LNCaP clone FGC (cell line): ENCODE results near the gene MYH15.

Experiments
- DNase-seq: peaks from one replicate; pipeline ENCODE4 v3.0.0-alpha.2; 2011; ENCODE audit warnings: low read depth
- H3K4me3 ChIP-seq: 2 replicates; pipeline ENCODE4 v1.5.1; 2011; ENCODE audit warnings: mild to moderate bottlenecking, low read depth, low read length, control low read depth
- TF ChIP-seq, protein P1 (sequence below): IDR thresholded peaks from 2 replicates; pipeline ENCODE4 v1.5.1; 2012; ENCODE audit warnings: mild to moderate bottlenecking; ENCODE audit not compliant: control insufficient read depth, insufficient read depth; ENCODE audit errors: extremely low read depth

The MYH15 gene

GRCh38 chr3:108406661-108407206 lies 103.7 kb downstream of the MYH15 start:
- no peak overlapping the region for H3K4me3 ChIP-seq
- TF ChIP-seq, protein P1, sequence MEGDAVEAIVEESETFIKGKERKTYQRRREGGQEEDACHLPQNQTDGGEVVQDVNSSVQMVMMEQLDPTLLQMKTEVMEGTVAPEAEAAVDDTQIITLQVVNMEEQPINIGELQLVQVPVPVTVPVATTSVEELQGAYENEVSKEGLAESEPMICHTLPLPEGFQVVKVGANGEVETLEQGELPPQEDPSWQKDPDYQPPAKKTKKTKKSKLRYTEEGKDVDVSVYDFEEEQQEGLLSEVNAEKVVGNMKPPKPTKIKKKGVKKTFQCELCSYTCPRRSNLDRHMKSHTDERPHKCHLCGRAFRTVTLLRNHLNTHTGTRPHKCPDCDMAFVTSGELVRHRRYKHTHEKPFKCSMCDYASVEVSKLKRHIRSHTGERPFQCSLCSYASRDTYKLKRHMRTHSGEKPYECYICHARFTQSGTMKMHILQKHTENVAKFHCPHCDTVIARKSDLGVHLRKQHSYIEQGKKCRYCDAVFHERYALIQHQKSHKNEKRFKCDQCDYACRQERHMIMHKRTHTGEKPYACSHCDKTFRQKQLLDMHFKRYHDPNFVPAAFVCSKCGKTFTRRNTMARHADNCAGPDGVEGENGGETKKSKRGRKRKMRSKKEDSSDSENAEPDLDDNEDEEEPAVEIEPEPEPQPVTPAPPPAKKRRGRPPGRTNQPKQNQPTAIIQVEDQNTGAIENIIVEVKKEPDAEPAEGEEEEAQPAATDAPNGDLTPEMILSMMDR: peak; percentile 70
- DNase-seq: peak; percentile 87

DNA sequence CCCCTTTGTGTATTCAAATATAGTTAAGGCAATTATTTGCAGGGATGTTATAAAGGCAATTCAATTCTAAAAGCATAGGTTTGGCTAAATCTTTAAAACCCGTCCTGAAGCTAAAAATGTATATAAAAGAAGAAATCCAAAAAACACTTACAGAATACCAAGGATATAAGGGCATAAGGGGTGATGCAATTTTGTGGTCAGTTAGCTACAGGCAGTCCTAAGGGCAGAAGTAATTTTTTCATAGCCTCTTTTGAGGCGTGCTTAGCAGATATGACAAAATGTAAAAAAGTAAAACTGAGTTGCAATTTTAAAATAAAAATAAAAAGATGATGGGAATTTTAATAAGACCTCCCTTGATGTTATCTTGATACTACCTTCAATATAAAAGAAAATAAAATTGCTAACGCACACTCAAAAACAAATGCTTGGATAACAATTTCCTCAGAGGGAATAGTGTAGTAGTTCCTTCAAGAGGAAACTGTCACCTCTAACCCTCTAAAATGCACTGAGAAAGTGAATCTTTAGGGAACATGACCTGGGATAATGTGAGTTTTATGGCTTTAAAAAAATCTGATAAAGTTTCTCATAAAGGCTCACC lies 104.2 kb downstream of the MYH15 start:
- no peak for DNase-seq
- TF ChIP-seq, protein P1: no peak
- H3K4me3 ChIP-seq: no peak overlapping the region

DNA sequence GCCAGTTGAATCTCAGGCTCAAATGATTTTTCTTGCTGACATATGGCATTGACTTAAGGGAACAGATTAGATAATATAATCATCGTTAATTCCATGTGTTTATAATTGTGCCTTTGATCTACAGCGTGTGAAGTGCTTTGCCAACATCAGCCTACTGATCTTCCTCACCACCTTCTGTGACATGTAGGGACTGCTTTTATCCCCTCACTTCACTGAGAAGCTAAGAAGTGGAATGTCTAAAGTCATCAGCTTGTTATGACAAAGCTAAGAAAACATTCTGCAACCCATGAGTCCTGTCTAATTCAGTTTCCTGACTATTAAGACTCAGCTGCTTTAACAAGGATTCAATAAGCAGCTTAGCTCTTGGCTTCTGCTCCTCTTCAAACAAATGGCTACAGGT lies 106.0 kb downstream of the MYH15 start:
- DNase-seq: no peak
- TF ChIP-seq, protein P1: no peak
- no peak overlapping the region for H3K4me3 ChIP-seq

GRCh38 chr3:108403686-108404345 lies 106.6 kb downstream of the MYH15 start:
- TF ChIP-seq, protein P1: no peak
- no peak for DNase-seq
- H3K4me3 ChIP-seq: no peak overlapping the region

GRCh38 chr3:108403198-108403597 lies 107.2 kb downstream of the MYH15 start:
- no peak overlapping the region for H3K4me3 ChIP-seq
- TF ChIP-seq, protein P1: no peak
- DNase-seq: no peak

- no peak overlapping the region for H3K4me3 ChIP-seq
- TF ChIP-seq, protein P1: no peak
- no peak for DNase-seq
Observed at GRCh38 chr3:108401836-108402235, 108.6 kb downstream of the MYH15 start.
